Measurements from ENCODE around the gene DNHD1.

DNHD1 gene, protein sequence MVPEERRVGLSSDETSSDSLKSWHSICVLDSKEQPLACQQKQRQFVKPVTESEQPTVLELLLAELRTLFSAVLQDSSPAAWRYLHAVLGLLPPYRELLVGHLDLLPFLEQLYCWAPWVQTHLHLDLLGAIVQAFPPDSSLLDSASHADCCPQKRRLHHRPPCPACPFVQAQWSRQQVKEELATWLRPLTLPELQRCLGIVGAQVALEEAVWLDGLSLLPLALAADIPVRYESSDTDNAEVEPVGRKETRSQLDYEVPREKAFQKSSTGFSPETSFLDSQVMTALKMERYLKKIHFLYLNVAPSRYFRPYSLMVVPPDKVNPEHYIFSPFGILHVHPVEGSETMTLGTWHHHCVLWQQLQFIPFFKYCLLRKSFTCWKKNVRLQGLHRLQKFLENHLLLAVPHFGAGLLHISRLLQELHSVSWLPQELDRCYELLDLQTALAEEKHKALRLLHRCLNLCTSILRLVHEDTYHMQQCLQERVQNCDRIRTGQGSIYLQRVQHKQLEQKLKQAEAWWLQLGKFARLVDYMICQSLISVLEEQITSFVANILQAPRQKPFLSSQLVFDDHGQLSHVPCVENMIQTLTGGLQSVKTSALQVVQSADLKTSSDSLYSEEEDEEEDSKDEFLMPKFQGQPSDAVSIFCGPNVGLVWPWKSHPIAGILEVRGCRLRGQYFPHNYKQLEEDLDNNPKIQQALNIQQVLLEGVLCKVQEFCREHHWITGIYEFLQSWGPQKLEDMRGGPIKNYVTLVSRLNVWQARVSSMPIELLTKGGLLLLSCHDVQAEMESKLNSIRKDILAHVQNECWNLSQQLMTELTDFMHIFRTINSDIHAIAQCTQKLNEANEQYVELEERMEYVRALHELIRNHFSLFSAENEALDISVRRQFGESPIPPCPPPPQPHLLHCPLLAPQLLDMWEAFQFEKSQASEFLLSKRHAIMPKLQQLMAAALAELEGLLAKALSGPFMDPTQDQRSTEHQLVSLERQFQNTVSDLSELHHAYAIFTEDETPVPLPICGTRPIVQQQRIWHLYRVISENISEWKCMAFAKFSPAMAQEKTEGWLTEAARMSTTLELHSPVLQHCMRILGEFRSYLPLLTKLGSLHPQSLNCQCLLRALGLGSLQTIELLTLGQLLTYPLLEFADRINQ (N-terminal part only)

DNA sequence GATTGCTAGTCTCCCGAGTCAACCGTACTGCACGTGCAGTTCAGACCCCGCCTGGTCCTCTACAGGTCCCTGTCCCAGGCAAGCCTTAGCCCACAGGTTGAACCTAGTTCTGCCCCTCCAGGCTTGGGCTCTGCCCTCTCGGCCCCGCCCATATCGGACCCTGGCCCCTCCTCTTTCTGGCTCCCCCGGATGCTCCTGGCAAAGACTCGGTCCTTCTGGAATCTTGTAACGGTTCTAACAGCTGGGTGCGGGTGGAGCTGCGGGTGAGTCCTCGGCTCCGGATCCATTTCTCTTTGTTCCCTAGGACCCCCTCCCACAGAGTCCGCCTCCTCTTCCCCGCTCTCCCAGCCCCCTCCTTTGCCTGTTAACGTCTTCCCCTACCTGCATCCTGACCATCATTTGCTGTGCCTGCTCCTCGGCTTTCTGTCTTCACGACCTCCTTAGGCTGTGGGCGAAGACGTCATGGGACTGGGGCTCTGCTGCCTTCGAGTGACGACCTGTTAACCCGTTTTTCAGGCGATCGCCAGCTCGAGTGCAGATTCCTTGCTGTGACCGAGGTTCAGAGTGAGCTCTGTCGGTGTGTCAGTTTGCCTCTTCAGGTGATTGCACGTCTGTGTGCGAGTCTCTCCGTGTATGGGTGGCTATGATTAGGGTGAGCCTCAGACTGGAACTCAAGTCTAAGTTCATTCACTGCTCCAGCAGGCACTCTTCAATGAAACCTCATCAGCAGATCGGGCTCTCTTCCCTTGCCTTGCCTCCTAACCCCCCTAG is at the start of gene DNHD1:
Gene DNHD1 (plus strand): TSS at position 212 of the 771 bp plus-strand sequence. CDS start 936 bp downstream, outside the sequence.
- DNase-seq (ENCODE audit: low read depth), result no peak

DNA sequence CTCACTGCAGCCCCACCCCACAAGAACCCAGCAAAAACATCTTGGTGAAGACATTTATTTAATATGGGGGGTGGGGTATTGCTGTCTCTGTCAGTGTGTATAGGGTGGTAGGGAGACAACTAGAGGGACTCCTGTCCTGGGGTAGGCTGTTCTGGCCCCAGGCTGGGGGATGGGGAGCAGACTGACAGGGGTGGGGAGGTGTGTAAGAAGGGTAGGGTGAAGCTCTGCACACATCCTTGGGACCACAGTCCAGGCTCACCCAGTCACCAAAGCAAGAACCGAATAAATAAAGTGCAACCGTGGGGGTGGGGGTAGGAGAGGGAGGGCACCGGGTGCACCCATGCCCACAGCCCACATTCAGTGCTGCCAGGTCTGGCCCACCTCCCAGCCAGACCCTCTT is 48.5 kb upstream of the DNHD1 start:
- no peak for DNase-seq (ENCODE audit: low read depth)

GRCh38 chr11:6452219-6452618 is 44.9 kb upstream of the DNHD1 start:
- DNase-seq (ENCODE audit: low read depth), result peak; percentile 89

DNA sequence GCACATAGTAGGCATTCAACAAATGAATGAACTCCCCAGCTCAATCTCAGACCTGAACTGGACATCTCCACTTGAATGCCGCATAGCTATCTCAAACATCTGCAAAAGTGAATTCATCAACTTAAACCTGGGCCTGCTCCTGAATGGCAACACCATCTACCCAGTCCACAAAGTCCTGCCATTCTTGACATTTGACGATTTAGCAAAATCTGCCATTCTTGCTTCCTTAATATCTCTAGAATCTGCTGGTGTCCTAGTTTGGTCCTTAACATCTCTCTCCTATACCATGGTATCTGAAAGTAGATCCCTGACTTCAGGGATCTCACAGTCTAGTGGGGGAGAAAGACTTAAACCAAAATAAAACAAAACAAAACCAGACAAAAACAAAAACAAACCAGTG is 43.9 kb upstream of the DNHD1 start:
- no peak for DNase-seq (ENCODE audit: low read depth)

GRCh38 chr11:6455070-6455469 is 42.0 kb upstream of the DNHD1 start:
- DNase-seq (ENCODE audit: low read depth), result no peak

DNA sequence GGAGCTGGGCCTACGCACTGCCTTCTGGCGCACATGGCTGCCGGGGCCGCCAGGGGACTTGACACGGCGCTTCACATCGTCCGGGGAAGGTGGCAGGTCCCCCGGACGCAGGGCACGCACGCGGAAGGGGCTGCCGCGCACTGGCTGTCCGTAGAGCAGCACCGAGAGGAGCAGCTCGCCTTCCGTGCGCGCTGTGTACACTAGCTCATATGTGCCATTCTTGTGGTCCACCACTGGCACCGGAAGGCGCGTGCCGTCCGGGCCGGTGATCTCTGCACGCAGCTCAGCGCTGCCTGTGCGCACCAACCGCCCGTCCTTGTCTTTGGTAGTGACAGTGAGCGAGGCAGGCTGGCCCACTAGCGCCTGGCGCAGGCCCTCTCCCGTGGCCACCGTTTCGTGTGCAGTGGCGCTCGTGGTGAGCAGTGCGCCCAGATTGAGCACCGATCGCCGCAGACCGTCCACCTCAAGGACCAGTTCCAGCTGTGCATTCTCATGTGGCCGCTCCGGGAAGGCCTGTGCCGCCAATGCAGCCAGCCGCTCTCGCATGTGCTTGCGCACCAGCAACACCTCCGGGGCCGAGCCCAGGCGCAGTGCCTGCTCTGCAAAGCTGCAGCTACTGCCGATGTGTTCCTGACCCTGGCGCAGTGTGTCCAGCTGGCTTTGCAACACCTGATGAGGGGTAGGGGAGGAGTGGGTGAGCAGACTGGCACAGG is 40.6 kb upstream of the DNHD1 start:
- no peak for DNase-seq (ENCODE audit: low read depth)

GRCh38 chr11:6457581-6458320 is 39.3 kb upstream of the DNHD1 start:
- DNase-seq (ENCODE audit: low read depth), result no peak

DNA sequence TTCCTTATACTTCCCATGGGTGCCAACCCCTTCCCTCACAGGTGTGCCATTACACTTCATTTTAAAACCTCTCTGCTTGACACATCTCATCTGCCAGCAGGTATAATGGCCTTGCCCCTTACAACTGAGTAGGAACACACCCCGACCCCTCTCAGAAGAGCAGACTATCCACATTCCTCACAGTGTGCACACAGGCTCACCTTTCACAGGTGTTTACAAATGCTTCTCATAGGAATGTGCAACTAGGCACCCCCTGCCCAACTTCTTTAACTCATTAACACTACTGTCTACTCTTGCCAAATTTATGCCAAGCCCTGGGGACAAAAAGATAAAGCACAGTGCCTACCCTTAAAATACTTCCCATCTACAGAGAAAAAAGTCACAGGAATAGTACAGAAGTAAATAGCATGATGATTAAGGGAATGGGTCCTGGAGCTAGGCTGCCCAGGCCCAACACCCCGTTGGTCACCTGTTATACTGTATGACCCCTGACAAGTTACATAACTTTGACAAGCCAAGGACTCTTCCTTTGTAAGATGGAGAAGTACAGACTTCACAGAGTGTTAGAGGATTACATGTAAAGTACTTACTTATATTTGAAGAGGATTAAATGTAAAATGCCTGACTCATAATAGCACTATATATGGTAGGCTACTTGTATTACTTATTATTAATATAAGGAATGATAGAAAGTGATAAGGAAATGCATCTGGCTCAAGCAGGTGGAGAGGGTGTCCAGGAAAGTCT is 38.6 kb upstream of the DNHD1 start:
- DNase-seq (ENCODE audit: low read depth), result no peak

GRCh38 chr11:6459099-6459450 is 38.0 kb upstream of the DNHD1 start:
- DNase-seq (ENCODE audit: low read depth), result no peak

DNA sequence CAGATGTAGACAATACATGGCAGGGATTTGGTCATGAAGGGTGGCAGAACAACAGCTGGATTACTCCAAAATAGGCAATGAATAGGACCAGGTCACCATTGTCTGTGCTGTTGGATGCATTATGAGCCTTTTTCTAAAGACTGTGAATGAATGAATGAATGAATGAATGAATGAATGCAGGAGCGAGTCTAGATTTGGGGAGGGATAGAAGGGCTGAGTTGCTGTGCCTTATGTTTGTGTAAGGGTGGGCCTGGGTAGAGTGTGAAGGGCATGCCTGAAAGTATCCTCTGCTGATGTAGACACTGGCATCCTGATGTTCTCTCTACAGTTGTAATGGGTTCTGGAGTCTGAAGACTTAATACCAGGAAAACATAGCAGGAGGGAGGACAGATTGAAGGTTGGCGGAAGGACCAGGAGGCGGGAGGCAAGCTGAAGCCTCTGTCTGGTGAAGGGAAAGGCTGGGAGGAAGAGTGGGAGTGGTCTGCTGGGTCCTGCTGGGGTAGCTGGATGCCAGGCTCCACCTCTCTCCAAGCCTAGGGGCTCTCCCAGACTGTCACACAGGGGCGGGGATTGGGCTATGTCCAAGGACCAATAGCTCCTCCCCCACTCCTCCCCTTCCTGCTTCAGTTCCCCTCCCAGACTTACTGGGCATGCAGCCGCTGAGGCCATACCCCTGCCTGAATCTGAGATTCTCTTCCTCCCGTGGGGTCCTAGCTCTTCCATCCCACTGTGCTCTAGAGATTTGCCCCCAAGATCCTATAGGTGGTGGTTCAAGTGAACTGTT is 28.2 kb upstream of the DNHD1 start:
- DNase-seq (ENCODE audit: low read depth), result no peak

DNA sequence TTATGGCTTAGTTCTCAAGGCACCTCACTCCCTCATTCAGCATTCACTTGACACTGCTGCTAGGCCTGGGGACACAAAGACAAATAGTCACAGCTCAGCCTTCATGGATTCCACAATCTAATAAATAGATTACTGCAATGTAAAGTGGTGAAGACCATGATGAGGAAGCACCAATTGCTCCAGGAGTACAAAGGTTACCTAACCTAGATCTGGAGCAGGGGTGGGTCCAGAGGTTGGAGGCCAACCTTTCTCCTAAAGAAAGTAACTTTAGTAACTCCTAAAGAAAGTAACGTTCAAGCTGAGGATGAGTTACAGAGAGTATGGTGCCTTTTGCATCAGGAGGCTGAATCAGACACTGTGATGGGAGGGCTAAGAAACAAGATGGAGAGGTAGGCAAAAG is 27.5 kb upstream of the DNHD1 start:
- DNase-seq (ENCODE audit: low read depth), result no peak

- no peak for DNase-seq (ENCODE audit: low read depth)
Observed at GRCh38 chr11:6472934-6473333, 24.1 kb upstream of the DNHD1 start.

- DNase-seq (ENCODE audit: low read depth), result peak; percentile 79
Observed at GRCh38 chr11:6473451-6474412, 23.3 kb upstream of the DNHD1 start, which contains the start of gene TRIM3. Gene TRIM3, minus strand, starts transcription at chr11:6473941. Its CDS starts 8,246 bp downstream, at chr11:6465695.

GRCh38 chr11:6474413-6474792 is 22.7 kb upstream of the DNHD1 start:
- DNase-seq (ENCODE audit: low read depth), result no peak

DNA sequence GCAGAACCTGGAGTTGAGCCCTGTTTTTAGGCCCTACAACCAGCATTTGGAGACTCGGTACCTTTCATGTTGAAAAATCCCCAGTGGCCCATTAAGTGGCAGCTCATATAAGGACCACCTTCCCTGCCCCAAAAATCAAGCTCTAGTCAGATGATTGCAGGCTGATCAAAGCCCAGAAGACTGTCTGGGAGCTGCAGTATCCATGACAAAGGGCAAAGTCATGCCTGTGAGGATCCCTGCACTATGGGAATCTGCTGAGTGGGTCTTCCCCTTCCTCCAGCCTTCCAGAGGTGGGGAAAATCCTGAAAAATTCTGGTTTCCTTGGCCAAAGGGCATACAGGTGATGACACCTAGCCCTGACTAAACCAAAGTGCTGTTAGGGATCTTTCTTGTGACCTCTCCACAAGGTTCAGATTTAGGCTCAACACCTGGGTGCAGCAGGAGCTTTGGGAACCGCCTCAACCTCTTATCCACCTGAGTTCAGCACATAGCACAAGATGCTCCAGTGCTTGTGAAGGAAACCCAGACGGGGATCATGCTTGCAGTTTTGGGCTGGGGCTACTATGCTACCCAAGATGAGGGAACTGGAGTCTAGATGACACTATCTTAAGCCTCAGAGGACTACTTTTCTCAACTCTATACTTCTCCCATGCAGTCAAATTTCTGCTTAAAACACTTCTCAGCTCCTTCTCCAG is 22.1 kb upstream of the DNHD1 start:
- DNase-seq (ENCODE audit: low read depth), result no peak

DNA sequence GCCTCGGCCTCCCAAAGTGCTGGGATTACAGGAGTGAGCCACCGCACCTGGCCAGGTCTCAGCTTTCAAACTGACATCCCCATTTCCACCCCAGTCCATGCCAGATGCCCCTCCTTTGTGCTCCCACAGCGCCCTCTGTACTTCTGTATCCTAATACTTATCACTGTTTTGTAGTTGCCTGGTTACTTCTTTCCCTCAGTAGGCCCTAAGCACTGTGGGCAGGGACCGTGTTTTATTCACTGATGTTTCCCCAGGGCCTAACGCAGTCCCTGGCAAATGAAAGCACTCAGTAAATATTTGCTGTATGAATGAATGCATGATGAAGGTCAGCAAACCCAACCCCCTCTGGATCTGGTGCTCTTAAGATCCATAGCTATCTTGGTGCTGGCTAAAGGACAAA is 21.1 kb upstream of the DNHD1 start:
- DNase-seq (ENCODE audit: low read depth), result no peak

DNA sequence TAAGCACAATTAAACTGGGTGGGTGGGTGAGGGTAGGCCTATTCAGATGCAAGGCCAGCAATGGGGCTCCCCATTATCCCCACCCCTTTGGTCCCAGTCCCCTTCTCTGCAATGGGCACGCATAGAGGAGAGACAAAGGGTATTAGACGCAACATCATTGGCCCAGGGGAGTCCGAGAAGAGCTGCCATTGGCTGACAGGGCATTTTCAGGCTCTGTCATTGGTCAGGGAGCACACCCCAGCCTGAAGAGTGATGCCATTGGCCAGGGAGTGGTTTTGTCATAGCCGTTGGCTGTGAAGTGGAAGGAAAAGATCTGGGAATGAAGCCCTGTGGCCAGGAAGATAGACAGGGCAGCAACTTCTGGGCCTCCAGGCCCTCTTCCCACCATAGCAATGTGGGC is 20.5 kb upstream of the DNHD1 start:
- DNase-seq (ENCODE audit: low read depth), result no peak

Data from stromal cell of bone marrow (primary cell).